ENCODE data around the gene DPEP3. TPM values are rescaled to one million over a fixed set of nuclear protein-coding genes. Genes with fewer than 3 reads are reported as not detected.
"Not testable (repeated sequence)": the region's sequence is repeated elsewhere in the genome, so short reads cannot be mapped to it uniquely, and the experiment has no call there.

Gene DPEP3
- total RNA-seq, 1 experiment from 2014 or later, result not detected

- ATAC-seq (no peak), DNase-seq (no peak)
- intact Hi-C loops (cut with micrococcal nuclease), result no loop called here
- TF ChIP-seq EZH2phosphoT487 (IDR thresholded peaks at IDR 0.05; ENCODE audit: borderline replicate concordance, low read length), result no peak
- TF ChIP-seq EZH2 (IDR thresholded peaks at IDR 0.05; ENCODE audit: low read length, unreplicated experiment), result no peak
- no peak for TF ChIP-seq CTCF (conservative IDR thresholded peaks at IDR 0.05; ENCODE audit: low read depth, low read length)
- Histone ChIP-seq H3K27me3 (ENCODE audit: low read length) (no peaks in the 10 kb centered on the region), H3F3A (ENCODE audit: low read length, unreplicated experiment) (no peaks in the 10 kb centered on the region), H3K79me2 (ENCODE audit: low read length) (peaks cover 21% of the 10 kb centered on the region), H3K9me2 (replicated peaks; ENCODE audit: low read length) (no peaks in the 10 kb centered on the region), H3K4me2 (ENCODE audit: low read length) (no peak overlapping the region), H3K9ac (ENCODE audit: low read length) (no peak overlapping the region), H3K9me3 (ENCODE audit: low read length) (no peaks in the 10 kb centered on the region), H4K20me1 (ENCODE audit: low read length) (no peaks in the 10 kb centered on the region), H3K4me1 (ENCODE audit: insufficient read depth, low read length) (0 out of 2 replicates have a peak, but pooled peaks cover 5% of the 10 kb centered on the region), H3K36me3 (ENCODE audit: low read depth, low read length) (no peaks in the 10 kb centered on the region), H3K4me3 (ENCODE audit: low read length) (no peak overlapping the region), H2AFZ (ENCODE audit: low read length) (no peak overlapping the region), H3K27ac (ENCODE audit: low read length) (no peak overlapping the region)
- CTCF ChIA-PET, result no interaction called here
- POLR2A ChIA-PET (ENCODE audit: unreplicated experiment), result no interaction called here
- BruUV-seq (replicated peaks), result no TSS peak
Measured at GRCh38 chr16:67939507-67940445, 40.5 kb downstream of the DPEP3 start.

DNA sequence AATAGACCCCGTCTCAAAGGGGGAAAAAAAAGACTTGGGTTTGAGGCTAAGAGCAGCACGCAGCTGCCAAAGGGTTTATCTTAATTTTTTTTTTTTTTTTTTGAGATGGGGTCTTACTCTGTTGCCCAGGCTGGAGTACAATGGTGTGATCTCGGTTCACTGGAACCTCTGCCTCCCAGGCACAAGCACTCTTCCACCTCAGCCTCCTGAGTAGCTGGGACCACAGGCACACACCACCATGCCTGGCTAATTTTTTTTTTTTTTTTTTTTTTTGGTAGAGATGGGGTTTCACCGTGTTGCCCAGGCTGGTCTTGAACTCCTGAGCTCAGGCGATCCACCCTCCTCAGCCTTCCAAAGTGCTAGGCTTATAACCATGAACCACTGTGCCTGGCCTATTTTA lies 42.6 kb downstream of the DPEP3 start:
- intact Hi-C loops (cut with micrococcal nuclease); BruUV-seq (replicated peaks); H2AFZ ChIP-seq (ENCODE audit: low read length); H3K4me2 ChIP-seq (ENCODE audit: low read length); H3K27ac ChIP-seq (ENCODE audit: low read length); POLR2A ChIA-PET (ENCODE audit: unreplicated experiment); DNase-seq; H3K27me3 ChIP-seq (ENCODE audit: low read length); H3F3A ChIP-seq (ENCODE audit: low read length, unreplicated experiment); H3K9me3 ChIP-seq (ENCODE audit: low read length); H4K20me1 ChIP-seq (ENCODE audit: low read length); ATAC-seq; H3K9ac ChIP-seq (ENCODE audit: low read length); H3K36me3 ChIP-seq (ENCODE audit: low read depth, low read length); H3K9me2 ChIP-seq (replicated peaks; ENCODE audit: low read length); H3K4me3 ChIP-seq (ENCODE audit: low read length): not testable (repeated sequence)
- CTCF ChIA-PET, result interaction anchor here (0.6 kb wide), 1 partner anchor 54 kb away, joined by 5 read pairs; no protein-coding TSS in a partner anchor
- Histone ChIP-seq H3K79me2 (ENCODE audit: low read length) (peaks cover 31% of the 10 kb centered on the region), H3K4me1 (ENCODE audit: insufficient read depth, low read length) (peaks cover 14% of the 10 kb centered on the region; the same call in 1 of the 2 replicates)

DNA sequence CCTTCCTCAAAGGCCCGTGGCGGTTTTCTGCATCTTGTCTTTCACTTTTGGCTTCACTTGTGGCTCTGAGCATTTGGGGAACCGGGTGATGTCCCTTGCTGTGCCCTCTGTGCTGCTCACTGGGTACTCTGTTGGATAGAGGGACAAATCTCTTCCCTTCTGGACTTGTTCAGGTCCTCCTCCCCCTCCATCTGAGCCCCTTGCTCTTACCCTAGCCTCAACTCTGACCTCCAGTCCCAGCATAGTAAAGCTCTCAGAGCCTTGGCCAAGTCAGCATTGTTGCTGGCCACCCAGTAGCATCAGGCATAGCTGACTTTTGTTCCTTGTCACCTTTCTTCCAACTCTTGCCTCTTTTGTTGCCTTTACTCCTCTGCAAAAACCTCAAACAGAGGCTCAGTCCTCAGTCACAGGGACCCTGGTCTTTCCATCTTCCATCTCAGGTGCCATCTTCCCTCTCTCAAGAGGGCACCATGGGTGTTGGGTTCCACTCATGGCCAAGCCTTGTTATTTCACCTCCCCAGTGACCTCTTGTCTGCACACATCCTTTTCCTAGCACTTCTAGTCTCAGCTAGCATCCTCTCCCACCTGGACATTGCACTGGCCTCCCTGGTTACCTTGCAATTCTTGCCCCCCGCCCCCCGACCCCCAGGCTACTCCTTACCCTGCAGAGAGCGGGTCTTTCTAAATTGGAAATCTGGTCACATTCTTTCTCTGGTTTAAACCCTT lies 43.3 kb downstream of the DPEP3 start:
- intact Hi-C loops (cut with micrococcal nuclease), result no loop called here
- ChIA-PET POLR2A (ENCODE audit: unreplicated experiment) (no interaction called here), CTCF (interaction anchor here (0.7 kb wide), 1 partner anchor 11 kb away, joined by 5 read pairs; no protein-coding TSS in a partner anchor)
- Histone ChIP-seq H3K4me2 (ENCODE audit: low read length) (peak overlapping the region; percentile 84), H3K9me3 (ENCODE audit: low read length) (no peaks in the 10 kb centered on the region), H3K27ac (ENCODE audit: low read length) (peak overlapping the region; percentile 41), H4K20me1 (ENCODE audit: low read length) (no peaks in the 10 kb centered on the region), H3K4me3 (ENCODE audit: low read length) (peak overlapping the region; percentile 88), H3K27me3 (ENCODE audit: low read length) (no peaks in the 10 kb centered on the region), H3K4me1 (ENCODE audit: insufficient read depth, low read length) (peaks cover 14% of the 10 kb centered on the region; the same call in 1 of the 2 replicates), H2AFZ (ENCODE audit: low read length) (peak overlapping the region; percentile 92), H3K9ac (ENCODE audit: low read length) (peak overlapping the region; percentile 85), H3K79me2 (ENCODE audit: low read length) (peaks cover 31% of the 10 kb centered on the region), H3K9me2 (replicated peaks; ENCODE audit: low read length) (no peaks in the 10 kb centered on the region), H3K36me3 (ENCODE audit: low read depth, low read length) (no peaks in the 10 kb centered on the region), H3F3A (ENCODE audit: low read length, unreplicated experiment) (no peaks in the 10 kb centered on the region)
- TF ChIP-seq CTCF (conservative IDR thresholded peaks at IDR 0.05; ENCODE audit: low read depth, low read length) (no peak), EZH2phosphoT487 (IDR thresholded peaks at IDR 0.05; ENCODE audit: borderline replicate concordance, low read length) (no peak), EZH2 (IDR thresholded peaks at IDR 0.05; ENCODE audit: low read length, unreplicated experiment) (no peak)
- DNase-seq (peak; percentile 50), ATAC-seq (no peak)
- BruUV-seq (replicated peaks), result no TSS peak
